ENCODE data around the gene BEST1. TPM values are rescaled to one million over a fixed set of nuclear protein-coding genes. Genes with fewer than 3 reads are reported as not detected.

Gene BEST1
- total and polyA plus RNA-seq, 2 of the 13 experiments (the other 11 are each of a cell fraction or from before 2014, with no cell fraction given) = 0.09 to 0.65 TPM

DNA sequence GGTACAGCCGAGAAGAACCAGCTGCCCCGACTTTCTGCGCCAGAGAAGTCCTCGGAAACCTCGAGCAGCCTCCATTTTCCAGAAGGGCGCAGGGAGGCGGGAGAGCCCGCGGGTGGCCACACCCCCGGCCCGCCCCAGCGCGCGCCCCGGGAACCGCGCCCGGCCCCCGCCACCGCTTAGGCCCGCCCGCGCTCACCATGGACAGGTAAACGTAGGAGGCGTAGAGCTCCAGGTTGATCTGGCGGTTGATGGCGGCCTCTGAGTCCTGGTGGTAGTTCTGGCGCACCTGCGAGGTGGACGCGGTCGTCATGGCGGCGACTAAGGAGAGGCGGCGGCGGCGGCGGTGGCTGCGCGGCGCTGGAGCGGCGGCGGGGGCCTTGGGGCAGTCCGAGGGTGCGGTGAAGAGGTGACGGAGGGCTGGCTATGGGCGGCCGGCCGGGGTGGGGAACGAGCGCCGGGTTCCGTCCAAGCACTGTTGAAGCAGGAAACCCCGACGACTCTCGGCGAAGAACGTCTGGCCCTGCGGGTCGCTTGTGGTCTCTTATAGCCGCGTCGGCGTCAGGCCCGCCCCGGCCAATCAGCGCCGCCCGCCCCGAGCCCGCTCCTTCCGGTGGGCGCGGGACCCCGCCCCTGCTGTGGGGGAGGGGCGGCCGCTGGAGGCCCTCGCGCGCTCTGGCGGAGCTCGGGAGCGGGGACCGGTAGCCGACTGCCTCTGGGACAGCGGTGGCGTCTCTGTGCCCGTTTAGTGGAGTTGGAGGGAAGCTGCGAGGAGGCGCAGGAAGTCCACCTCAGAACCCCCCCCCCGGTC lies 17.2 kb downstream of the BEST1 start, which contains the start of gene FTH1 (continued):
- TF ChIP-seq, protein P1, sequence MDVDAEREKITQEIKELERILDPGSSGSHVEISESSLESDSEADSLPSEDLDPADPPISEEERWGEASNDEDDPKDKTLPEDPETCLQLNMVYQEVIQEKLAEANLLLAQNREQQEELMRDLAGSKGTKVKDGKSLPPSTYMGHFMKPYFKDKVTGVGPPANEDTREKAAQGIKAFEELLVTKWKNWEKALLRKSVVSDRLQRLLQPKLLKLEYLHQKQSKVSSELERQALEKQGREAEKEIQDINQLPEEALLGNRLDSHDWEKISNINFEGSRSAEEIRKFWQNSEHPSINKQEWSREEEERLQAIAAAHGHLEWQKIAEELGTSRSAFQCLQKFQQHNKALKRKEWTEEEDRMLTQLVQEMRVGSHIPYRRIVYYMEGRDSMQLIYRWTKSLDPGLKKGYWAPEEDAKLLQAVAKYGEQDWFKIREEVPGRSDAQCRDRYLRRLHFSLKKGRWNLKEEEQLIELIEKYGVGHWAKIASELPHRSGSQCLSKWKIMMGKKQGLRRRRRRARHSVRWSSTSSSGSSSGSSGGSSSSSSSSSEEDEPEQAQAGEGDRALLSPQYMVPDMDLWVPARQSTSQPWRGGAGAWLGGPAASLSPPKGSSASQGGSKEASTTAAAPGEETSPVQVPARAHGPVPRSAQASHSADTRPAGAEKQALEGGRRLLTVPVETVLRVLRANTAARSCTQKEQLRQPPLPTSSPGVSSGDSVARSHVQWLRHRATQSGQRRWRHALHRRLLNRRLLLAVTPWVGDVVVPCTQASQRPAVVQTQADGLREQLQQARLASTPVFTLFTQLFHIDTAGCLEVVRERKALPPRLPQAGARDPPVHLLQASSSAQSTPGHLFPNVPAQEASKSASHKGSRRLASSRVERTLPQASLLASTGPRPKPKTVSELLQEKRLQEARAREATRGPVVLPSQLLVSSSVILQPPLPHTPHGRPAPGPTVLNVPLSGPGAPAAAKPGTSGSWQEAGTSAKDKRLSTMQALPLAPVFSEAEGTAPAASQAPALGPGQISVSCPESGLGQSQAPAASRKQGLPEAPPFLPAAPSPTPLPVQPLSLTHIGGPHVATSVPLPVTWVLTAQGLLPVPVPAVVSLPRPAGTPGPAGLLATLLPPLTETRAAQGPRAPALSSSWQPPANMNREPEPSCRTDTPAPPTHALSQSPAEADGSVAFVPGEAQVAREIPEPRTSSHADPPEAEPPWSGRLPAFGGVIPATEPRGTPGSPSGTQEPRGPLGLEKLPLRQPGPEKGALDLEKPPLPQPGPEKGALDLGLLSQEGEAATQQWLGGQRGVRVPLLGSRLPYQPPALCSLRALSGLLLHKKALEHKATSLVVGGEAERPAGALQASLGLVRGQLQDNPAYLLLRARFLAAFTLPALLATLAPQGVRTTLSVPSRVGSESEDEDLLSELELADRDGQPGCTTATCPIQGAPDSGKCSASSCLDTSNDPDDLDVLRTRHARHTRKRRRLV (CRISPR knock-in tag; IDR thresholded peaks at IDR 0.05) = no peak
- TF ChIP-seq ZNF142 (CRISPR knock-in tag; IDR thresholded peaks at IDR 0.05) (peak; percentile 38; the same call in 1 of the 2 replicates), LBX2 (CRISPR knock-in tag; IDR thresholded peaks at IDR 0.05; ENCODE audit: borderline replicate concordance) (no peak), ZNF484 (CRISPR knock-in tag; IDR thresholded peaks at IDR 0.05; ENCODE audit: borderline replicate concordance, low read depth) (no peak), ZNF772 (CRISPR knock-in tag; IDR thresholded peaks at IDR 0.05) (0 out of 2 replicates have a peak, but pooled peaks have one; percentile 8), NR0B2 (CRISPR knock-in tag; IDR thresholded peaks at IDR 0.05) (peak; percentile 85), CENPBD1 (CRISPR knock-in tag; IDR thresholded peaks at IDR 0.05; ENCODE audit: borderline replicate concordance, low read depth) (no peak; the same call in 1 of the 2 replicates)
